Stimulated activated CD8-positive, alpha-beta memory T cell treated with anti-CD3 and anti-CD28 coated beads, Interleukin-4, amount 100 ng/mL, for 4 hours (primary cell): Measurements from ENCODE around the gene DCLK3.

Experiments used
- DNase-seq, 2 donors: peaks; one replicate each; pipeline ENCODE4 v3.0.0-alpha.2; 2020; ENCODE audit warnings: low read depth in 2 of 2, low spot score in 1 of 2

DCLK3 gene, protein sequence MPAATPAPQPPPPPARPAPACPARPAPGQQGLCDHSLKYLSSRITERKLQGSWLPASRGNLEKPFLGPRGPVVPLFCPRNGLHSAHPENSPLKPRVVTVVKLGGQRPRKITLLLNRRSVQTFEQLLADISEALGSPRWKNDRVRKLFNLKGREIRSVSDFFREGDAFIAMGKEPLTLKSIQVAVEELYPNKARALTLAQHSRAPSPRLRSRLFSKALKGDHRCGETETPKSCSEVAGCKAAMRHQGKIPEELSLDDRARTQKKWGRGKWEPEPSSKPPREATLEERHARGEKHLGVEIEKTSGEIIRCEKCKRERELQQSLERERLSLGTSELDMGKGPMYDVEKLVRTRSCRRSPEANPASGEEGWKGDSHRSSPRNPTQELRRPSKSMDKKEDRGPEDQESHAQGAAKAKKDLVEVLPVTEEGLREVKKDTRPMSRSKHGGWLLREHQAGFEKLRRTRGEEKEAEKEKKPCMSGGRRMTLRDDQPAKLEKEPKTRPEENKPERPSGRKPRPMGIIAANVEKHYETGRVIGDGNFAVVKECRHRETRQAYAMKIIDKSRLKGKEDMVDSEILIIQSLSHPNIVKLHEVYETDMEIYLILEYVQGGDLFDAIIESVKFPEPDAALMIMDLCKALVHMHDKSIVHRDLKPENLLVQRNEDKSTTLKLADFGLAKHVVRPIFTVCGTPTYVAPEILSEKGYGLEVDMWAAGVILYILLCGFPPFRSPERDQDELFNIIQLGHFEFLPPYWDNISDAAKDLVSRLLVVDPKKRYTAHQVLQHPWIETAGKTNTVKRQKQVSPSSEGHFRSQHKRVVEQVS

DNA sequence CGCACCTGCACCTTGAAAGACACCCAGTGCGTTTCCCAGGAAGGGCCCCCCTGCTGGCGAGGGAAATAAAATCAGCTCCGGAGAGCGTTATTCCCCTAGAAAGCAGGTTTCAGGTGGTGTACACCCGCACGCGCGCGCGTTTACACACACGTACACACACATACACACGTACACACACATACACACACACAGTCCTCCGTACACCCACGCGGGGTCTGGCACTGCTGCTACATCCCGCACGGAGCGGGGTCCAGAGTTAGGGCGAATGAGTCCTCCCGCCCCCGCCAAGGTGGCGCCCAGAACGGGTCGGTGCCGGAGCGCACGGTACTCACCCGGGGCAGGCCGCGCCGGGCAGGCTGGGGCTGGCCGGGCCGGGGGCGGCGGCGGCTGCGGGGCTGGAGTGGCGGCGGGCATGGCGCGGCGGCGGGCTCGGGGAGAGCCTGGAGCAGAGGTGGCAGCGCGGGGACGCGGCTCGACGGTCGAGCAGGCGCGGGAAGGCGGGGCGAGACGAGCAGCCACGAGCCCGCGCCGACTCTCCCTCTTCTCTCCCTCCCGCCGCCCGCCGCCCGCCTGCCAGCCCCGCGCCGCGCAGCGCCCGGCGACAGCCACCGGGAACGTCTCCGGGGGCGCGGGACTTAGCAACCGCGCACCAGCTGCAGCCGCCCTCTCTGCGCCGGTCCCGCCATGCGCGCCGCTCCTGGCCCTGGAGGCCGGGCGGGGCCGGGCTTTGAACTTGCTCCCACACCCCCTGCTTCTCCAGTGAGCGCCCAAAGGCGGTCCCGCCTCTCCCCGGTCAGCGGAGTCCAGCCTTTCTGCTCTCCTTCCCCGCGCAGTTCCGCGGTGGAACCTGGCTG, at the start of gene DCLK3:
DCLK3 (minus strand) TSS at position 704 of the 854 bp plus-strand sequence; CDS start at position 414, 290 bp downstream.
- no peak for DNase-seq

DNA sequence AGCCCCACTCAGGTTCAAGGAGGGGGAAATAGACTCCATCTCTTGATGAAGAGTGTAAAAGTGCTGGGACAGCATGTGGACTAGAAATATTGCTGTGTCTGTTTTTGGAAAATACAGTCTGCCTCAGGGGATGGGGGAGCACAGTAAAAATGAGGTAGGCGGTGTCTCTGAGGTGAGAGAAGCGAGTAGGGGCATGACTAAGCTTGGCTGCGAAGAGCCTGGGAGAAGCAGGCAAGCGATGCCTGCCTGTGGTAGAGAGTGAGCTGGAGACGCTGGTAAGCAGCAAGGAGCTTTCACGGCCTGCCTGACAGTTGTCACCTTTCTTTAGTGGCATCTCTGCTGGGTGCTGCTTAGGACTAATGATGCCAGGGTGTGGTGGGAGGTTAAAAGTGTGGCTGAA, 49.0 kb upstream of the DCLK3 start:
- DNase-seq = no peak

DNA sequence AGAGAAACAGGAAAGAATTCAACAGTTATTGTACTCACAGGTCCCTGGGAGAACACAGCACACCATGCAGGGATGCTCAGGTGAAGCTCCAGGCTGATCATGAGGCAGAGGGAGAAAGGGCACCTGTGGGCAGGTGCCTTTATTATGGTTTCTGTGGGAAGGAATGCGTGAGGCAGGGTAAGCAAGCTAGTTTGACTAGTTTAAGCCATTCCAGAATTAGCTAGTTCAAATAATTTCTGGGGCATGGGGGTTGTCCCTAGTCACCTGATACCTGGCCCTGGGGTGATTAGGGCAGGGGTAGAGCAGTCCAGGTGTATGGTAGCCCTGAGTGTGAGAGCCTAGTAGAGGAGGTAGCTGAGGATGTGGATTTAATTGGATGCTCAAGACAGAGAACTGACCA, 47.9 kb upstream of the DCLK3 start:
- no peak for DNase-seq

GRCh38 chr3:36811768-36812167, 47.4 kb upstream of the DCLK3 start:
- DNase-seq = no peak

DNA sequence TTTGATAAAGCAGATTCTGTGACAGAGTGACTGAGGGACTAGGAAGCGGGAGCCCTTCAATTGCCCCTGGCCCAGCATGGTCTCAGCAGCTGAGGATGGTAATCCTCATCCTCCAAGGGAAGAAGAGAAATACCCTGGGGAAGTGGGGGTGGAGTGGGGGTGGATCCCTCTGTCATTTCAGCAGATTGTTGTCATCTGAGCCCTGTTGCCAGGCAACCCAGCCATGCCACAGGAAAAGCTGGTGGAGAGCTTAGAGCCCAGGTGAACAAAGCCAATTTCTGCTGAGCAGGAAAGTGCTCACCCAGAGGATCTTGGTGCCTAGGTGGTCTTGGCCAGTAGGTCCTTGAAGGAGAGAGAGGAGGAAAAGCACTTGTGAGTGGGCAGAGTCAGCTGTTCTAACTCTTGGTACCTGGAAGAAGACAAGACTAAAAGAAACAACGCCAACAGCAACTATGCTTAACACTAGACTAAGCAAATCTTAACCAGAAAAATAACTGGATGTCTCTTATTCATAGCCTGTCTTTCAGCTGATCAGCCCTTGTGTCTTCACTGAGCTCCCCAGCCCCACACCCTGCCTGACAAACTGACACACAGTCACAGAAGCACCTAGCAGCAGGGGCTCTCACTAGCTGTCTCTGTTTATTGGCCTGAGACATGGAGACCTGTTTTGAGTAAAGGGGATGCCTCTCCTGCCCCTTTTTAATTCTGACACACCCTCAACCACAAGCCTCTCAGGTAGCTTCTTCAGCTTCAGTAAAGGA, 40.1 kb upstream of the DCLK3 start:
- DNase-seq = no peak

- no peak for DNase-seq
These were observed 38.9 kb upstream of the DCLK3 start for GRCh38 chr3:36803091-36803791.

DNA sequence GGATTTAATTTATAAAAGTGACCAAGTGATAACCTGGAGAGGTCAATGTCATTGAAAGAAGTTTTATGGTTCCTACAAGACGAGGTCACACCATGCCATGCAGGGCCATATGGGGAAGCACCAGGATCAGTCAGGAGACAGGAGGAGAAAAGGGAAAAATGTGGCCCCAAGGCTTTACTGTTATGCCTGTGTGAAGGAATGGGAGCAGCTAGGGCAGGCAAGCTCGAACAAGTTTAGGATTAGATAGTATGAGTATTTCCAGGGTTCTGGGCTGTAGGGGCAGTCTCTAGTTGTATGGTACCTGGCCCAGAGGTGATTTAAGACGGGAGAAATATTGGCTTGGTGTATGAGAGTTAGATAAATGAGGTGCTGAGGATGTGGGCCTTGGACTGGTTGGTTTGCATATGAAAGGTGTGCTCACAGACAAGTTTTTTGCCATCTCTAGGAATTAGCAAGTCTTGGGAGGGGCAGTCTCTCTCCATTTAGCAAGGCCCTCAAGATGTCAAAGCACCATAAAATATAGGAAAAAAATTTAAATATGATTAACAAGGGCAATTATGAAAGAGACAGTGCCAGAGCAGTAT, 36.3 kb upstream of the DCLK3 start:
- no peak for DNase-seq

GRCh38 chr3:36796881-36797280, 32.5 kb upstream of the DCLK3 start:
- DNase-seq = no peak

DNA sequence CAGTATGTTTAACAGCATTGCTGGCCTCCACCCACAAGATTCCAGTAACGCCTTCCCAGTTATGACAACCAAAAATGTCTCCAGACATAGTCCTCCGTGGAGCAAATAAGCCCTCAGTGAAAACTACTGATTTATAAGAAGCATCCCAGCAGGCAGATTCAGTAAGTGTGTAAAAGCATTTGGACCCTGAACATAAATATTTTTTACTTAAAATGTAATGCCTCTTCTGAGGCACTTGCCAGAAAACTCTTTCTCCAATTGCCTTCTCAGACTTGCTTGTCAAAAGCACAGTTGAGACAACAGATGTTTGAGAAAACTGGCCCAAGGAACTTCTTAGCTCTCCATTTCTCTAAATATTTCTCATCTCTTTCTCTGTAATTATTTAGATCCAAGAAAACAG, 31.8 kb upstream of the DCLK3 start:
- no peak for DNase-seq

DNA sequence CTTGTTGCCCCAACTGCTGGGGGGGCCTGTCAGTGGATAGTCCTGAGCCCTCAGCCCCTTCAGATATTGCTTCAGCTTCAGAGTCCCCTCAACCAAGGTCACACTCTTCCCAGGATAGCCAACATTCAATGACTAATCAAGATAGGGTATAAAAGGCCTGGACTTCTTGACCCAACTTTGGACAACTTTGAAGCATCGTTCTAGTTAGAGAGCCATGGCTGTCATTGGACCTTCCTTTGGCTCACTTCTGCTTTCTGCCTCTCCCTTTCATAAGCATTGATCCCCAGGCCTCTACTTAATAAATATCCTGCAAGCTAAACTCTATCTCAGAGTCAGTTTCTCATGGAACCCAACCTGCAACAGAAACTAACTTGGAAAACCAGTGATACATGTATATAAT, 31.3 kb upstream of the DCLK3 start:
- DNase-seq = no peak

DNA sequence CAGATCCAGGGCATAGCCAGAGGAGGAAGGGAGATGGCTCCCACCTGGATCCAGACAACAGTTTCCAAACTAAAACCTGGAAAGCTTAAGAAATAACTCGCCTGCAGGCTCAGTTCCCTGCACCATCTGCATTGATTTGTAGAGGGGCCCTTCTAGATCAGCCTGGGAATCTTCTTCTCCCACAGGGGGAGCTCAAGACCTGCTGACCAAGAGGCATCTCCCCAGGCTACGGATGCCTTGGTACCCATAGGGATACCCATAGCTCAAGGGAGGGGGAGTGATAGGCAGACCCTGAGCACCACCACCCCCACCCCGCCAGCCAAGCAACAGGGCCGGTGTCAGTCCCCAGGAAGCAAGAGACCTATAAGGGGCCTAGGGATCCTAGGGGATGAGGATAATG, 28.0 kb upstream of the DCLK3 start:
- DNase-seq = no peak

GRCh38 chr3:36790765-36791164, 26.4 kb upstream of the DCLK3 start:
- DNase-seq = no peak

- DNase-seq = no peak
These were observed 22.9 kb upstream of the DCLK3 start for GRCh38 chr3:36786921-36787890.

DNA sequence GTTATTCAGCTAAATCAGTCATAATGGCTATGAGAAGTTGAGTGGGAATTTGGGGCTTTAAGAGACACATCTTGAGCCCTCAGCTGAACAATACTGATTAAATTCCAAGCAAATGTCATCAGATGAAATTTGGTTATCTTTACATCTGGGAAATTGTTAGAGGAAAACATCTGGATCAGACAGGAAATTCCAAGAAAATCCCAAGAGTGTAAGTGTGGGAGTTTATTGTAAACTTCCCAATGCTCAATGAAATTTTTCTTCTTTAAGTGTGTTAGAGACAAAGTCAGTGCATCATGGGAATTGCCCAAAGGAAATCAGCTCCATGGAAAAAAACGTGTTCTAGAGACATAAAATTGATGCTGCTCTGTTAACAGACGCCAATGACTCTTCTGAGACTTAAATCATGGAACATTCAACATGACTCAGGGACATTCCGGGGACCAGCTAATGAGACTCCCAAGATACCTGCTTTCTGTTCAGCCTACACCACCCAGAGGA, 19.8 kb upstream of the DCLK3 start:
- no peak for DNase-seq

DNA sequence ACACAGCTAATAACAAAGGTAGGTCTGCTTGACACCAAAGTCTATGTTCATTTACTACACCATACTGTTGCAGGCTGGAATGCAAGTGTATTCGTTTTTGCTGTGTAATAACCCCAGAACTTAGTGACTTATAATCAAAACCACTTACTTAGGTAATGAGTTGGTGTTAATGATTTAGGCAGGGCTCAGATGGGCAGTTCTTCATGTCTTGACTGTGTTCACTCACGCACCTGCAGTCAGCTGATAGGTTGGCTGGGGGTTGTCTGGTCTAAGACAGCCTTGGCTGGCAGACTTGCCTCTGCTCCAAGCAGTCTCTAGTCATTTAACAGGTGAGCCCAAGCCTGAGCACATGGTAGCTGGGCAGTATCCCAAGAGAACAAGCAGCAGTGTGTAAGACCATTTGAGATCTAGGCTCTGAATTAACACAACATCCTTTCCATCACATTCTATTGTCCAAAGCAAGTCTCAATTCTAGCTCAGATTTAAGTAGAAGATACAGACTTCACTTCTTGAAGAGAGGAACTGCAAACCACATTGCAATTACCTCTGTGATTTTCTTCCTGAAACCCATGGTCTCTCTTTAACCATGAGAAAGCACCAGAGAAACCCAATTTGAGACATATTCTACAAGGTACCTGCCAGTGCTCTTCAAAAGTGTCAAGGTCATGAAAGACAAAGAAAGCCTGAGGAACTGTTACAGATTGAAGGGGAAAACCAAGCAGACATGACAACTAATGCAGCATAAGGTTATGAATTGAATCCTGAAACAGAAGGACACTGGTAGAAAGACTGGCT, 13.3 kb upstream of the DCLK3 start:
- DNase-seq = no peak

GRCh38 chr3:36776436-36776835, 12.1 kb upstream of the DCLK3 start:
- DNase-seq = no peak

GRCh38 chr3:36774052-36774451, 9.7 kb upstream of the DCLK3 start:
- DNase-seq = no peak

GRCh38 chr3:36771931-36772330, 7.6 kb upstream of the DCLK3 start:
- no peak for DNase-seq
